AG08396 (cell line): ENCODE data around the gene GABPB1.

Experiments
- DNase-seq: peaks from one replicate; pipeline ENCODE4 v3.0.0; 2012; ENCODE audit warnings: low spot score, mixed read lengths

GABPB1 gene

GRCh38 chr15:50241684-50242450 is 113.1 kb downstream of the GABPB1 start:
- peak; percentile 14 for DNase-seq

GRCh38 chr15:50238255-50238654 is 116.7 kb downstream of the GABPB1 start:
- no peak for DNase-seq

- no peak for DNase-seq
Observed at GRCh38 chr15:50236433-50236832, 118.6 kb downstream of the GABPB1 start.

GRCh38 chr15:50235794-50236193 is 119.2 kb downstream of the GABPB1 start:
- no peak for DNase-seq

- no peak for DNase-seq
Observed at GRCh38 chr15:50234764-50235163, 120.2 kb downstream of the GABPB1 start.

GRCh38 chr15:50233192-50233736 is 121.7 kb downstream of the GABPB1 start:
- DNase-seq = no peak

DNA sequence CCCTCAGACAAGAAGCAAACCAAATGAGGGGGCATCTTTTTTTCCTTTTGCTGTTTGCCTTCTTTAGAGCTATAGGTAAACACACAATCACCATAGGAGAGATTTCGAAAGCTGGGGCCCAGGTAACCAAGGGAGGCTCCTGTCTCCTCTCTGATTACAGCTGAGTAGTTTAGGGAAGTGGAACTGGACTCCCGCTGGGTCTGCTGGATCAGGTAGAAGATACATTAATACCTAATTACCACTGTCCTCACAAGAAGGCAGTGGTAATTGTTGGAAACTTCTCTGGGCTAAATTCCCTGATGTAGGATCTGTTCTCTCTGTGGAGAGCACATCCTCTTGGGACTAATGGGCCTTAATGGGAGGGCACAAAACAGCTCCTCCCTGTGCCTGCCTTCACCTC is 122.2 kb downstream of the GABPB1 start:
- DNase-seq = no peak

DNA sequence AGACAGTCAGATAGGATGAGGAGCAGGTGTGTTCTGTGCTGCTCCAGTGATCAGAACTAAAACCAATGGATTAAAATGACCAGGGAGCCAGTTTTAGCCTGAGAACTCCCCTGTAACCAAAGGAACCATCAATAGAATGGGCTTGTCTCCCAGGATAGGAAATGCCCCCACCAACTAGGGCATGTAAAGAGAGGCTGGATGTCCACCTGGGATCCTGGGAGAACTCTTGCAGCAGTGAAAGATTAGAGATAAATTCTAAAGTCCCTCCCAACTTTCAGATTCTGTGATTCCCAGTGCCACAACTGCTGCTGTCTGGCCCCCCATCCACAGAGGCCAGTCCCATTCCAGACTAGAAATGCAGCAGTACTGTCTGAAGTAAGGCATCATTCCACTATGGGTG is 123.2 kb downstream of the GABPB1 start:
- no peak for DNase-seq

- DNase-seq = no peak
Observed at GRCh38 chr15:50229336-50229735, 125.7 kb downstream of the GABPB1 start.

DNA sequence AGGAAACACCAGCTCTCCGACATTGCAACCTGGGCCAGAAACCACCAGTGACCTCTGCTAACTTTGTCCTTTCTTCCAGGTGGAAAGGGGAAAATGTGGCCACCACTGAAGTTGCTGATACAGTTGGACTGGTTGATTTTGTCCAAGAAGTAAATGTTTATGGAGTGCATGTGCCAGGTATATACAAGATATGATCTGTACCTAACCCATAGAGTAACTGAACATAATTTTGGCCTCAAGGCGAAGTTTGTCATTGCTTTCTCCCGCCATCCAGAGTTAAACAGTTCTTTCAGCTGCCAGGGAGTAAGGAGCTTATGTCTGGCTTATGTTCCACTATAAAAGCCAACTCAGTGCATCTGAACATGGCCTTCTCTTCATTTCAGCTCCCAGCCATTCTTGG is 126.1 kb downstream of the GABPB1 start:
- DNase-seq = no peak

GRCh38 chr15:50227076-50227475 is 127.9 kb downstream of the GABPB1 start:
- peak; percentile 70 for DNase-seq

GRCh38 chr15:50225938-50226337 is 129.1 kb downstream of the GABPB1 start:
- DNase-seq = no peak
